HepG2 (cell line): Measurements from ENCODE around the gene OR7D2. TPM values are rescaled to one million over a fixed set of nuclear protein-coding genes. Genes with fewer than 3 reads are reported as not detected.

Source experiments
- ATAC-seq: fragments of 200-7000 bp; cut with Tn5 transposase; 3 replicates; pipeline ENCODE4 v1.9.1; 2020; ENCODE audit warnings: mild to moderate bottlenecking, moderate library complexity
- BruUV-seq: library from RNA; stranded (reverse); fragments of 400-500 nt; replicated peaks from 2 replicates; lab custom pipeline; 2021; lab: Mats Ljungman, UMichigan
- CTCF ChIA-PET: fragments of 300-600 bp; formaldehyde crosslinking; extraction: SDS; loops from one replicate; lab custom pipeline; 2021; ENCODE audit warnings: low total read pairs, inconsistent platforms, low intra/inter-chr PET ratio; lab: Yijun Ruan, JAX
- POLR2A ChIA-PET: fragments of 350-600 bp; sonication (Branson Sonifier 250); formaldehyde crosslinking; loops from one replicate; lab custom pipeline; 2020; ENCODE audit warnings: antibody characterized with exemption, inconsistent platforms; lab: Yijun Ruan, JAX
- DNase-seq: peaks from one replicate; pipeline ENCODE4 v3.0.0-alpha.2; 2015; ENCODE audit warnings: low spot score
- FAIRE-seq: peaks from 3 replicates; lab custom pipeline; 2011; peaks lifted over from hg19 to GRCh38; lab: Jason Lieb, UNC
- H2AFZ ChIP-seq: one replicate; pipeline ENCODE4 v1.6.1; 2011; ENCODE audit warnings: low read length, inconsistent platforms
- H3K27ac ChIP-seq: fragments of 300-600 bp; 3 replicates; pipeline ENCODE4 v1.8.0; 2011; ENCODE audit warnings: mixed run types, mild to moderate bottlenecking, mixed read lengths, low read length, inconsistent platforms; ENCODE audit not compliant: insufficient read depth; ENCODE audit errors: extremely low read length
- H3K27me3 ChIP-seq, 2 experiments: fragments of 200-600 bp in 1 of 2; 2 replicates in 1 of 2; 3 replicates in 1 of 2; pipeline versions ENCODE4 v1.6.0 to v1.8.0; 2011; ENCODE audit warnings: low read length in 2 of 2, mild to moderate bottlenecking in 2 of 2, moderate library complexity in 2 of 2, inconsistent platforms in 1 of 2; ENCODE audit not compliant: insufficient read depth in 2 of 2, control insufficient read depth in 1 of 2
- H3K36me3 ChIP-seq, 2 experiments: fragments of 200-600 bp in 1 of 2; replicated peaks in 1 of 2; 2 replicates in 1 of 2; 3 replicates in 1 of 2; pipeline versions ENCODE4 v1.5.1 to v1.8.0; 2011; ENCODE audit warnings: low read length in 2 of 2, inconsistent platforms in 1 of 2; ENCODE audit not compliant: insufficient read depth in 2 of 2, control insufficient read depth in 1 of 2
- H3K4me1 ChIP-seq: 2 replicates; pipeline ENCODE4 v1.5.1; 2012; ENCODE audit warnings: low read length, inconsistent platforms; ENCODE audit not compliant: insufficient read depth
- H3K4me2 ChIP-seq: 2 replicates; pipeline ENCODE4 v1.6.0; 2011; ENCODE audit warnings: low read depth, low read length, inconsistent platforms
- H3K4me3 ChIP-seq, 3 experiments: fragments of 200-600 bp in 1 of 3; sonication (generic), shearing (Covaris generic) in 1 of 3; replicated peaks in 1 of 3; 2 replicates each; pipeline ENCODE4 v1.5.1; 2011 to 2016; ENCODE audit warnings: low read length in 3 of 3, inconsistent platforms in 2 of 3, low read depth in 2 of 3, mild to moderate bottlenecking in 2 of 3, control low read depth in 1 of 3, mixed read lengths in 1 of 3; ENCODE audit not compliant: insufficient read depth in 1 of 3
- H3K79me2 ChIP-seq: one replicate; pipeline ENCODE4 v1.6.1; 2011; ENCODE audit warnings: low read length, inconsistent platforms; ENCODE audit not compliant: insufficient read depth
- H3K9ac ChIP-seq: 2 replicates; pipeline ENCODE4 v1.6.0; 2011; ENCODE audit warnings: mild to moderate bottlenecking, low read depth, low read length, inconsistent platforms; ENCODE audit not compliant: insufficient read depth
- H3K9me3 ChIP-seq: 2 replicates; pipeline ENCODE4 v1.5.1; 2012; ENCODE audit warnings: mild to moderate bottlenecking, low read length
- H4K20me1 ChIP-seq: 2 replicates; pipeline ENCODE4 v1.6.0; 2011; ENCODE audit warnings: inconsistent platforms, mild to moderate bottlenecking, low read length, moderate library complexity; ENCODE audit not compliant: insufficient read depth
- HCFC1 ChIP-seq: fragments of 150-350 bp; IDR thresholded peaks from 2 replicates; pipeline ENCODE4 v1.6.1; 2014; ENCODE audit warnings: low read depth, low read length
- RBM22 ChIP-seq: fragments of 200-400 bp; formaldehyde crosslinking; optimal IDR thresholded peaks from 2 replicates; pipeline ENCODE3; 2017; ENCODE audit warnings: mild to moderate bottlenecking, low read length, moderate library complexity
- WGBS: methylation state at CpG from one replicate; pipeline ENCODE4 v1.1.6; 2017; ENCODE audit warnings: low lambda C conversion rate; 5-methylcytosine and 5-hydroxymethylcytosine counted together
- in situ Hi-C: cut with HindIII; loops from 2 replicates; pipeline ENCODE4 v1.10.0; 2017; ENCODE audit warnings: low pct_unique_long_range_greater_than_20kb; ENCODE audit not compliant: extremely low pct_ligation_motif_present
- intact Hi-C: fragments of 100-400 bp; cut with micrococcal nuclease; formaldehyde crosslinking; loops from one replicate; pipeline ENCODE4 v1.10.0; 2022; ENCODE audit not compliant: unreplicated experiment
- polyA plus RNA-seq, 8 experiments: library from polyadenylated mRNA; depleted of rRNA in 3 of 8; stranded (reverse) in 7 of 8; unstranded in 1 of 8; fragments of >200 nt; fragmentation: Illumina TruSeq in 4 of 8; extraction: Trizol in 4 of 8; gene quantifications; 2 replicates each; pipeline versions ENCODE4 v1.2.1 to v1.2.3, GENCODE V29; 2011 to 2016; ENCODE audit warnings: low read depth in 4 of 8, missing spikeins in 1 of 8, mixed read lengths in 1 of 8; ENCODE audit not compliant: insufficient read depth in 1 of 8
- total RNA-seq, 5 experiments: library from RNA; depleted of rRNA; stranded (reverse); fragments of >200 nt; fragmentation: Illumina TruSeq; extraction: Trizol; gene quantifications; 2 replicates each; pipeline ENCODE4 v1.2.3, GENCODE V29; 2016; ENCODE audit warnings: low read depth in 1 of 5
- TF ChIP-seq, protein P1 (sequence below), 2 experiments: sonication (generic) in 1 of 2; formaldehyde crosslinking in 1 of 2; IDR thresholded peaks; 2 replicates each; pipeline versions ENCODE4 v1.6.1 to v1.9.0; 2014 to 2022; ENCODE audit warnings: antibody characterized with exemption in 1 of 2, borderline replicate concordance in 1 of 2, inconsistent platforms in 1 of 2, low read depth in 1 of 2, missing genetic modification reagents in 1 of 2

Gene OR7D2
- total and polyA plus RNA-seq, 2 of the 13 experiments (the other 11 are each of a cell fraction or from before 2014, with no cell fraction given): 0.07 TPM; not detected in 1

DNA sequence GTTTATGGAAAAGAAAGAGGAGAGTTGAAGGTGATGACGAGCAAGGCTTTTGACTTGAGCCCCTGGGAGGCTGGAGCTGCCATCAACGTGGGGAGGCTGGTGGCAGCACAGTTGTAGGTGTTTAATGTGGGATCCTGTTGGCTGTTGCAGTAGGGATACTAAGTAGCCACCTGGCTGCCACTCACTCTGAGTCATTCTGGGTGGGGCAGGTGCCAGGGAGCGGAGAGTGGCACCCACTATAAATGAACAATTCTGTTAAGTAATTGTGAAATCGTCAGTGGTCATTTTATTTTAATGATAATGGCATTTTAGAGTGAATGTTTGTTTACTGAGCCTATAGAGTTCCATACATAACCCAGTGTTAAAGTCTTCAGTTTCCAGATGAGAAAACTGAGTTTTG is 28.8 kb upstream of the OR7D2 start (continued):
- TF ChIP-seq, protein P1, sequence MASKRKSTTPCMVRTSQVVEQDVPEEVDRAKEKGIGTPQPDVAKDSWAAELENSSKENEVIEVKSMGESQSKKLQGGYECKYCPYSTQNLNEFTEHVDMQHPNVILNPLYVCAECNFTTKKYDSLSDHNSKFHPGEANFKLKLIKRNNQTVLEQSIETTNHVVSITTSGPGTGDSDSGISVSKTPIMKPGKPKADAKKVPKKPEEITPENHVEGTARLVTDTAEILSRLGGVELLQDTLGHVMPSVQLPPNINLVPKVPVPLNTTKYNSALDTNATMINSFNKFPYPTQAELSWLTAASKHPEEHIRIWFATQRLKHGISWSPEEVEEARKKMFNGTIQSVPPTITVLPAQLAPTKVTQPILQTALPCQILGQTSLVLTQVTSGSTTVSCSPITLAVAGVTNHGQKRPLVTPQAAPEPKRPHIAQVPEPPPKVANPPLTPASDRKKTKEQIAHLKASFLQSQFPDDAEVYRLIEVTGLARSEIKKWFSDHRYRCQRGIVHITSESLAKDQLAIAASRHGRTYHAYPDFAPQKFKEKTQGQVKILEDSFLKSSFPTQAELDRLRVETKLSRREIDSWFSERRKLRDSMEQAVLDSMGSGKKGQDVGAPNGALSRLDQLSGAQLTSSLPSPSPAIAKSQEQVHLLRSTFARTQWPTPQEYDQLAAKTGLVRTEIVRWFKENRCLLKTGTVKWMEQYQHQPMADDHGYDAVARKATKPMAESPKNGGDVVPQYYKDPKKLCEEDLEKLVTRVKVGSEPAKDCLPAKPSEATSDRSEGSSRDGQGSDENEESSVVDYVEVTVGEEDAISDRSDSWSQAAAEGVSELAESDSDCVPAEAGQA (IDR thresholded peaks at IDR 0.05; ENCODE audit: low read depth): no peak
- TF ChIP-seq, protein P1 (CRISPR knock-in tag; IDR thresholded peaks at IDR 0.05; ENCODE audit: borderline replicate concordance): no peak

GRCh38 chr19:9150650-9151049 is 28.1 kb upstream of the OR7D2 start:
- H3K4me1 ChIP-seq: no peaks in the 10 kb centered on the region
- TF ChIP-seq RBM22 (peak; percentile 59), HCFC1 (no peak)
- ChIA-PET POLR2A (no interaction called here), CTCF (no interaction called here)
- H3K4me2 ChIP-seq: no peak overlapping the region
- no peak for DNase-seq
- 100% methylated on average over 5 of the region's 5 CpGs for WGBS
- H3K9me3 ChIP-seq: peaks cover 45% of the 10 kb centered on the region
- peaks cover 14% of the 10 kb centered on the region; the same call in 1 of the 2 replicates for H4K20me1 ChIP-seq
- ATAC-seq: no peak
- FAIRE-seq: no peak
- BruUV-seq: no TSS peak
- no peak overlapping the region for H3K27ac ChIP-seq
- H2AFZ ChIP-seq: no peak overlapping the region
- peaks cover 13 to 54% of the 10 kb centered on the region in 2 experiments for H3K36me3 ChIP-seq
- no peak overlapping the region for H3K9ac ChIP-seq
- peaks cover 91% of the 10 kb centered on the region for H3K79me2 ChIP-seq
- intact Hi-C loops: no loop called here
- in situ Hi-C loops: no loop called here
- H3K4me3 ChIP-seq: no peak overlapping the region
- H3K27me3 ChIP-seq: no peaks in the 10 kb centered on the region
